Omental fat pad (tissue), 4 donors: ENCODE results near the gene STX11. TPM values are rescaled to one million over a fixed set of nuclear protein-coding genes. Genes with fewer than 3 reads are reported as not detected.

Experiments used
- ATAC-seq: fragments of 150-250 bp; one replicate; pipeline ENCODE4 v1.9.1; 2016; ENCODE audit warnings: mild to moderate bottlenecking, moderate library complexity; ENCODE audit not compliant: low FRiP score
- DNase-seq: peaks from one replicate; pipeline ENCODE4 v3.0.0-alpha.2; 2019; ENCODE audit warnings: low spot score
- total RNA-seq, 4 donors: library from RNA; depleted of rRNA; stranded (reverse); fragments of >200 nt; gene quantifications; one replicate each; pipeline ENCODE4 v1.1.0, GENCODE V29; 2016
- TF ChIP-seq, protein P1 (sequence below), 3 donors: fragments of 450-650 bp; IDR thresholded peaks; one replicate each; pipeline ENCODE4 v1.5.1; 2016 to 2017; ENCODE audit warnings: antibody characterized with exemption in 3 of 3, mild to moderate bottlenecking in 3 of 3, moderate library complexity in 2 of 3

STX11 gene
- total RNA-seq, 4 donors from 2014 or later: 34.5 to 156 (median 113) TPM

DNA sequence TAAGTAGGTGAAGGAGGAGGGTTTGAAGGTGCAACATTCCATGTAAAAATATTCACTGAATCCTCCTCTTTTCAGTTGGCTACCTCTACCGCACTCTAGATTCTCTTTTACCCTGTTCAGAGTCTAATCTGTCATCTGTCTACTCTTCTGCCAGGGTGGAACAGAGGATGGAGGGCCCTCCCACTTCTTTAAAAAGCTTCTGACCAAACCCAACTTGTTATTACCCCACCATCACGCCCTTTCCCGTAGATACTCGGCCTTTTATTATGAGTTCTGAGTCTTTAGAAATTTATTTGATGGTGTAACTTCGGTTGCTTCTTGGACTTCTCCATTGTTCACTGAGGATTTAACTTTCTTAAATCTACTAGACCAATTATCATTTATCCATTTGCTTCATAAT, 11.7 kb downstream of the STX11 start:
- DNase-seq: no peak
- TF ChIP-seq, protein P1, sequence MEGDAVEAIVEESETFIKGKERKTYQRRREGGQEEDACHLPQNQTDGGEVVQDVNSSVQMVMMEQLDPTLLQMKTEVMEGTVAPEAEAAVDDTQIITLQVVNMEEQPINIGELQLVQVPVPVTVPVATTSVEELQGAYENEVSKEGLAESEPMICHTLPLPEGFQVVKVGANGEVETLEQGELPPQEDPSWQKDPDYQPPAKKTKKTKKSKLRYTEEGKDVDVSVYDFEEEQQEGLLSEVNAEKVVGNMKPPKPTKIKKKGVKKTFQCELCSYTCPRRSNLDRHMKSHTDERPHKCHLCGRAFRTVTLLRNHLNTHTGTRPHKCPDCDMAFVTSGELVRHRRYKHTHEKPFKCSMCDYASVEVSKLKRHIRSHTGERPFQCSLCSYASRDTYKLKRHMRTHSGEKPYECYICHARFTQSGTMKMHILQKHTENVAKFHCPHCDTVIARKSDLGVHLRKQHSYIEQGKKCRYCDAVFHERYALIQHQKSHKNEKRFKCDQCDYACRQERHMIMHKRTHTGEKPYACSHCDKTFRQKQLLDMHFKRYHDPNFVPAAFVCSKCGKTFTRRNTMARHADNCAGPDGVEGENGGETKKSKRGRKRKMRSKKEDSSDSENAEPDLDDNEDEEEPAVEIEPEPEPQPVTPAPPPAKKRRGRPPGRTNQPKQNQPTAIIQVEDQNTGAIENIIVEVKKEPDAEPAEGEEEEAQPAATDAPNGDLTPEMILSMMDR (IDR thresholded peaks at IDR 0.05): no peak
- peak; percentile 86 for ATAC-seq

DNA sequence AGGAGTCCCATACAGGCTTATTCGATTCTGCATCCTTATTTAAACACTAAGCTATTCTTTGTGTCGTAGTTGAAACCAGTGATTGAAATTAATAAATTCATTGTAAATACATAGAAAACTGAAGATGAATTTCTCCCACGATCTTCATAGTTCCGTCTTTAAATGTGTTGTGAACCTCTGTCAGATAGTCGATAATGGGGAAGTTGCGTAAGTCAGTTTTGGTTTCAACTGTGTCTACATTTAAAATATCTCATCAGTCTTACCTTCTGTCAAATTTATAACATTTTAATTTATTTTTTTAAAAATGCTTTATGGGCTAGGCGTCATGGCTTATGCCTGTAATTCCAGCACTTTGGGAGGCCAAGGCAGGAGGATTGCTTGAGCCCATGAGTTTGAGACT, 12.7 kb downstream of the STX11 start:
- TF ChIP-seq, protein P1 (IDR thresholded peaks at IDR 0.05): no peak
- DNase-seq: no peak
- no peak for ATAC-seq

DNA sequence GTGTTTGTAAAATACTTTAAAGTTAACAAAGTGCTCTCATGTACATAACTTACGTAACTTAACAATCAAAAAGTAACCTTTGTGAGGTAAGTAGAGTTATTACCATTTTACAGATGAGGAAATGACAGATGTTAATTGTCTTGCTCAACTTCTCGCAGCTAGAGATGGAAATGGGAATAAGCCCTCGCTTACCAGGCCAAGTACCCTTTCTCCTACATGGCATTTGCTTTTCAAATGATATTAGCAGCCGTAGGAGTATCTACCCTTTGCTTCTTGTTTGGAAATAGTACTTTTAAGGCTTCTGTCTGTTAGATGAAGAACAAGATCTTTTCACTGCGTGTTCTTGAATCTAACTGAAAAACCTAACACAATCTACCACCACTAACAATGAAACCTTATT, 15.5 kb downstream of the STX11 start:
- no peak for ATAC-seq

DNA sequence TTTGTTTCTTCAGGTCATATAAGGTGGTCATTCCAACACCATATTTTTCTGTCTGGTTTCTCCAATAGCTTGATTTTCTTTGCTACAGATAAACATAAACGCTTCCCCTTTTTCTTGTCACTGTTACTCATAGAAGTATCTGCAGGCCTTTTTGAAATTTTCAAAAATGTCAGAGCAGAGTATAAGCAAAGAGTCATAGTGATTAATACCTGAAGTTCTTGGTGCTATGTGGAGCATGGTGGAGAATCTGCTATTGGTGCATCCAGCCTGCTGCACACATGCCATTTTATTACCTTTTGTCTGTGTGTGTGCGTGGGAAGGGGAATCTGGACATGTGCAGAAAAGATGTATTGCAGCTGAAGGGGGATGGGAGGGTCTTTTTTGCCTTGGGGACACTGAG, 19.7 kb downstream of the STX11 start:
- no peak for DNase-seq

More for the DNA sequence above, 15.5 kb downstream of the STX11 start:
- TF ChIP-seq, protein P1 (IDR thresholded peaks at IDR 0.05): no peak
- DNase-seq: no peak

DNA sequence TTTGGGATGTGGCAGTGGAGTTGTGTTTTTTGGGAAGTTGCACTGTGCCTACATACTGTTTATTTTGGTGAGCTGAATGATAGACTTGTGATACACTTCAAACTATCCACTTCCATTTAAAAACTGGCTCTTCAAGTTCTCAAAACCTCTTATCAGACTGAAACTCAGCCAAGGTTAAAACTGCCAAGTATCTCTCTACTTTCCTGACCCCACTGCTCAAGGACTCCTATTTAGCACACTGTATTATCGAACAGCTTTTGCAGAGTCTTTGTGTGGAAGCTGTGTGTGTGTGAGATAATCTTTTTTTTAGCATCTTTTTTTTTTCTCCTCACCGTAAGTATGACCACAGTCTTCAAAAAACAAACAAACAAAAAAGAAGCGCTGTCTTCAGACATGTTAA, 21.1 kb downstream of the STX11 start:
- TF ChIP-seq, protein P1 (IDR thresholded peaks at IDR 0.05): no peak
- no peak for ATAC-seq
- DNase-seq: no peak

More for the DNA sequence above, 19.7 kb downstream of the STX11 start:
- ATAC-seq: no peak
- TF ChIP-seq, protein P1 (IDR thresholded peaks at IDR 0.05): no peak

DNA sequence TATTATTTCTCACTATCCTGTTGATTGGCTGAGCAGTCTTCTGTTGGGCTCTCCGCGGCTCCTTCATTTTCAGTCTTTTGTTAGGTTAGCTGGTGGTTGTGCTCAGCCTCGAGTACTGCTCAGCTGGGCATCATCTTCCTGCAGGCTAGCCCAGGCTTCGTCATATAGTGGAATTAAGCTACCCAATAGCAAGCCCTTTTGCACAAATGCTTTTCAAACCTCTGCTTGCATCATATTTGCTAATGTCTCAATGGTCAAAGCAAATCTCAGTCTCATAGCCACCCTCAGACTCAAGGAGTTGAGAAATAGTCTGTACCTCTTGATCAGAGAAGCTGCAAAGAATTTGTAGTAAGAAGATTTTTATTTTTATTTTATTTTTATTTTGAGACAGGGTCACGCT, 23.7 kb downstream of the STX11 start:
- DNase-seq (no peak), ATAC-seq (no peak)
- TF ChIP-seq, protein P1 (IDR thresholded peaks at IDR 0.05): no peak

DNA sequence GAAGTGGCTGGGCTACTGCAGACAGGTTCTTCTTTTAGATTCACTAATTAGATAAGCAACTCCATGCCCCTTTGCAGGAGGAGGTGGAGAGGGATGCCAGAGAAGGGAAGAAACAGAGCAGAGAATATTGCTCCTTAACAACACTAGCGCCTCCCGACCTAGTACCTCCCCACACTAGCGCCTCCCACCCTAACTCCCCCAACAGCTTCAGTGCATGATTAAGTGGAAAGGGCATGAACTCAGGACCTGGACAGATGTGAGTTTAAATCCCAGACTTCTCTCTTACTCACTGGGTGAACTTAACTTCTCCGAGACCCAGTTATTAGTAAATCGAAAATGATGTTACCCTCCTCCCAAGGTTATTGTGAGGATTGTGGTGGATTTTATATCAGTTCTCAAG, 25.7 kb downstream of the STX11 start:
- TF ChIP-seq, protein P1 (IDR thresholded peaks at IDR 0.05): no peak
- peak; percentile 87 for ATAC-seq

More for the DNA sequence above, 25.7 kb downstream of the STX11 start:
- DNase-seq: no peak
